HG03457 (cell line): Measurements from ENCODE around the gene CYP2W1.
"Not testable (repeated sequence)": the region's sequence is repeated elsewhere in the genome, so short reads cannot be mapped to it uniquely, and the experiment has no call there.

Experiments
- ATAC-seq: cut with Tn5 transposase; IDR thresholded peaks from one replicate; pipeline ENCODE4 v1.9.1; 2021; ENCODE audit warnings: moderate number of reproducible peaks; ENCODE audit not compliant: unreplicated experiment

CYP2W1 gene

GRCh38 chr7:996079-996872, 13.3 kb downstream of the CYP2W1 start:
- no peak for ATAC-seq

- ATAC-seq, result no peak
These were observed 14.7 kb downstream of the CYP2W1 start for GRCh38 chr7:997404-998395.

GRCh38 chr7:999149-999879, 16.3 kb downstream of the CYP2W1 start:
- no peak for ATAC-seq

- no peak for ATAC-seq
These were observed 17.3 kb downstream of the CYP2W1 start for GRCh38 chr7:999941-1000935.

- ATAC-seq, result not testable (repeated sequence)
These were observed 18.2 kb downstream of the CYP2W1 start for GRCh38 chr7:1001069-1001770.

GRCh38 chr7:1002026-1002425, 19.0 kb downstream of the CYP2W1 start:
- ATAC-seq, result not testable (repeated sequence)

GRCh38 chr7:1002445-1002844, 19.5 kb downstream of the CYP2W1 start:
- not testable (repeated sequence) for ATAC-seq

- no peak for ATAC-seq
These were observed 21.3 kb downstream of the CYP2W1 start for GRCh38 chr7:1004018-1004852.

- ATAC-seq, result no peak
These were observed 22.3 kb downstream of the CYP2W1 start for GRCh38 chr7:1005303-1005702.

- ATAC-seq, result no peak
These were observed 24.9 kb downstream of the CYP2W1 start for GRCh38 chr7:1007901-1008300.

GRCh38 chr7:1008733-1009363, 25.9 kb downstream of the CYP2W1 start:
- no peak for ATAC-seq

GRCh38 chr7:1009747-1010146, 26.8 kb downstream of the CYP2W1 start:
- ATAC-seq, result no peak

GRCh38 chr7:1010226-1010625, 27.2 kb downstream of the CYP2W1 start:
- no peak for ATAC-seq

- ATAC-seq, result no peak
These were observed 28.5 kb downstream of the CYP2W1 start for GRCh38 chr7:1011297-1012003.

GRCh38 chr7:1012004-1012715, 29.2 kb downstream of the CYP2W1 start:
- ATAC-seq, result no peak

- no peak for ATAC-seq
These were observed 29.7 kb downstream of the CYP2W1 start for GRCh38 chr7:1012716-1013095.

- no peak for ATAC-seq
These were observed 30.6 kb downstream of the CYP2W1 start for GRCh38 chr7:1013581-1013980.
